A375 (cell line): ENCODE measurements around the gene UBQLN1. TPM values are rescaled to one million over a fixed set of nuclear protein-coding genes. Genes with fewer than 3 reads are reported as not detected.

Experiments
- total RNA-seq: library from RNA; depleted of rRNA; stranded (reverse); fragments of >200 nt; shearing (Covaris generic); gene quantifications from 2 replicates; pipeline ENCODE4 v1.2.3, GENCODE V29; 2014; rRNA removed

Gene UBQLN1
- 108 and 113 TPM in 2 replicates for total RNA-seq

GRCh38 chr9:83707768-83708514 lies at the start of gene UBQLN1:
UBQLN1 (minus strand) TSS chr9:83707958; CDS start chr9:83707679, 279 bp downstream.

GRCh38 chr9:83622939-83623678 lies 84.6 kb downstream of the UBQLN1 start, which contains the start of gene IDNK:
IDNK (plus strand) TSS chr9:83623143; CDS start chr9:83623172, 29 bp downstream.

Other genes starting within 250 kb of the UBQLN1 start
- 6.4 and 8.4 TPM in 2 replicates for gene FRMD3, start 169.6 kb downstream of the UBQLN1 start, total RNA-seq
- 4.7 and 7.3 TPM in 2 replicates for gene IDNK, start 84.8 kb downstream of the UBQLN1 start, total RNA-seq
- 4.0 and 5.4 TPM in 2 replicates for gene GKAP1, start 109.8 kb upstream of the UBQLN1 start, total RNA-seq
- gene KIF27, start 213.5 kb upstream of the UBQLN1 start, total RNA-seq: 1.3 and 3.0 TPM in 2 replicates